Prostate gland (tissue), 2 donors: ENCODE data around the gene BEAN1. TPM values are rescaled to one million over a fixed set of nuclear protein-coding genes. Genes with fewer than 3 reads are reported as not detected.
"Not testable (repeated sequence)": the region's sequence is repeated elsewhere in the genome, so short reads cannot be mapped to it uniquely, and the experiment has no call there.

Experiments used
- DNase-seq: peaks from one replicate; pipeline ENCODE4 v3.0.0-alpha.2; 2019; ENCODE audit warnings: low spot score
- H3K27ac ChIP-seq, 2 donors: fragments of 200-600 bp; sonication (generic); 2 replicates each; pipeline ENCODE4 v1.5.1; 2017 to 2019
- H3K27me3 ChIP-seq: fragments of 200-600 bp; sonication (generic); replicated peaks from 2 replicates; pipeline ENCODE4 v1.5.1; 2019; ENCODE audit not compliant: insufficient read depth
- H3K36me3 ChIP-seq, 2 donors: fragments of 200-600 bp; sonication (generic); 1 replicate in 1 of 2; 2 replicates in 1 of 2; pipeline versions ENCODE4 v1.5.1 to v1.8.1; 2017 to 2019
- H3K4me1 ChIP-seq: fragments of 200-600 bp; sonication (generic); replicated peaks from 2 replicates; pipeline ENCODE4 v1.5.1; 2019
- H3K4me3 ChIP-seq, 2 donors: fragments of 200-600 bp; sonication (generic); 2 replicates each; pipeline ENCODE4 v1.5.1; 2017 to 2019
- H3K9me3 ChIP-seq: fragments of 200-600 bp; sonication (generic); 2 replicates; pipeline ENCODE4 v1.5.1; 2017
- CTCF ChIP-seq, 4 experiments: fragments of 200-600 bp in 2 of 4; fragments of 450-650 bp in 2 of 4; sonication (generic) in 2 of 4; IDR thresholded peaks; 1 replicate in 3 of 4; 2 replicates in 1 of 4; pipeline ENCODE4 v1.5.1; 2016 to 2019; ENCODE audit warnings: antibody characterized with exemption in 4 of 4, mild to moderate bottlenecking in 2 of 4, moderate library complexity in 2 of 4
- POLR2A ChIP-seq: fragments of 450-650 bp; IDR thresholded peaks from one replicate; pipeline ENCODE4 v1.6.1; 2016; ENCODE audit warnings: antibody characterized with exemption, mild to moderate bottlenecking
- POLR2AphosphoS5 ChIP-seq: sonication (generic); formaldehyde crosslinking; IDR thresholded peaks from one replicate; pipeline ENCODE4 v1.6.1; 2017; ENCODE audit warnings: antibody characterized with exemption
- WGBS: methylation state at CpG from one replicate; pipeline ENCODE4 v1.1.5; 2018; 5-methylcytosine and 5-hydroxymethylcytosine counted together
- intact Hi-C: fragments of 100-400 bp; cut with DNase I; formaldehyde crosslinking; loops from one replicate; pipeline ENCODE4 v1.14.2; 2022
- total RNA-seq, 2 donors: library from RNA; depleted of rRNA; stranded (reverse); fragments of >200 nt; gene quantifications; one replicate each; pipeline ENCODE4 v1.1.0, GENCODE V29; 2016

Gene BEAN1
- total RNA-seq, 2 donors from 2014 or later, result 0.14 to 0.51 TPM

DNA sequence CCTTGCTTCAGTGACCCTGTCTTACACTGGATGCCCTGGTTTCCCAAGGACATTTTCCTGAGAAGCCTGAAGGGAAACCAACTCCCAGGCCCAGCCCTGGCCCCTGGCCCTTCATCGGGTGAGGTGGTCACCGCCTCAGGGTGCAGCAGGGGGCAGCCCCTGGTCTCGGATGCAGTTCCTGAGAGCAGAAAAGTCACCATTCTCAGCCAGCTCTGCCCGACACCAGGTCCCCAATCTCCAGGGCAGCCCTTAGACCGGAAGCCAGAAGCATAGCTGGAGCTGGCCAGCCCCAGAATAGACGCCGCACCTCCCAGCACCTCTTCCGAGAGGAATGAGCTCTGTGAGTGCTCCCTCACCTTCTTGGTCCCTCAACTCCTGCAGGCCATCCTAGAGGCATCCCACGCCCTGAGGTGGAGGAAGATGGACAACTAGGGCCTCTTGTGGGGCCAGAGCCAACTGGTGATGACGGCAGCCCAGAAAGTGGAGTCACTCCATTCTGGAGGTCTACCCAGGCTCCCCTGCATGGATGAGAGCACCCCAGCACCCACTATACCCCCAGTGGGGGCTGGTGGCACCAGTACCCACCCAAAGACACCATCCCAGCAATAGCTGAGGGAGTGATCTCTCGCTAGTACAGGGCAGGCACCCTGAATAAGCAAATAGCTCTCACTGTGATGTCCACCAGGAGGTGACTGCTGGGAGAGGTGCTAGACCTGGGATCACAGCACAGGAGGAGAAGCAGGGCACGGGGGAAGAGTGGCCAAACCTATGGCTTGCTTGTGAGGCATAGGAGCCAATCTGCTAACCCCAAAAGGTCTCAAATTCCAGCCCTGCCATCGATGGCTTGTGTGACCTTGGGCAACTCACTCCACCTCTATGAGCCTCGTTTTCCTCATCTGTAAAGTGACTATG, 66.7 kb downstream of the BEAN1 start:
- no peak overlapping the region for H3K27ac ChIP-seq
- no peaks in the 10 kb centered on the region for H3K4me1 ChIP-seq
- H3K36me3 ChIP-seq, result no peaks in the 10 kb centered on the region
- TF ChIP-seq POLR2AphosphoS5 (no peak), POLR2A (no peak)
- no peaks in the 10 kb centered on the region for H3K27me3 ChIP-seq
- intact Hi-C loops, result no loop called here
- H3K9me3 ChIP-seq, result no peaks in the 10 kb centered on the region
- H3K4me3 ChIP-seq, result no peak overlapping the region
- WGBS, result 92% methylated on average over 12 of the region's 14 CpGs
- no peak for DNase-seq

DNA sequence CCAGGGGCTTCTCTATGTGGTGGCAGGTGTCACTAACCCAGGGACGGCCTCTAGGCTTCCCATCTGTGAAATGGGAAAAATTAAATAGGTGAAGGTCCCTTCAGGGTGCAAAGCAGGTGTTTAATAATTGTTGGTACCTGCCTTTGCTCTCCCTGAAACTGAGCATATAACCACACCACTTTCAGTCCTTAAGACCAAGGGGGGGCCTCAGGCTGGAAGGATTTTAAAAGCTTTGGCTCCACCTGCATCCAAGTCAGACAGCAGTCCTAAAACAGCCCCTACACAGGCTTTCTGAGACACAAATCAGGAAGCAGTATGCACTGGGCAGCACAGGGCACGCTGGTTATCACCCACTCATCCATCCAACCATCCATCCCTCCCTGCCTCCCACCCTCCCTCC, 67.8 kb downstream of the BEAN1 start:
- no peaks in the 10 kb centered on the region for H3K36me3 ChIP-seq

GRCh38 chr16:66495440-66495839, 68.3 kb downstream of the BEAN1 start:
- H3K27me3 ChIP-seq, result no peaks in the 10 kb centered on the region
- no peak for DNase-seq
- no peaks in the 10 kb centered on the region for H3K9me3 ChIP-seq
- H3K4me3 ChIP-seq, result no peak overlapping the region
- intact Hi-C loops, result no loop called here
- TF ChIP-seq POLR2A, result no peak
- TF ChIP-seq CTCF (IDR thresholded peaks at IDR 0.05), result no peak
- no peak for TF ChIP-seq POLR2AphosphoS5
- WGBS, result 92% methylated on average over 2 of the region's 2 CpGs
- H3K36me3 ChIP-seq, result no peaks in the 10 kb centered on the region
- no peaks in the 10 kb centered on the region for H3K4me1 ChIP-seq
- H3K27ac ChIP-seq, result no peak overlapping the region

More for the DNA sequence above, 67.8 kb downstream of the BEAN1 start:
- H3K27me3 ChIP-seq, result no peaks in the 10 kb centered on the region
- WGBS, result 94% methylated on average over 2 of the region's 2 CpGs
- H3K4me1 ChIP-seq, result no peaks in the 10 kb centered on the region
- intact Hi-C loops, result no loop called here
- H3K27ac ChIP-seq, result no peak overlapping the region
- DNase-seq, result no peak
- H3K4me3 ChIP-seq, result no peak overlapping the region
- TF ChIP-seq CTCF (IDR thresholded peaks at IDR 0.05) (no peak), POLR2A (no peak)
- no peaks in the 10 kb centered on the region for H3K9me3 ChIP-seq

- H3K9me3 ChIP-seq, H3K27me3 ChIP-seq, H3K36me3 ChIP-seq, DNase-seq, H3K4me3 ChIP-seq, intact Hi-C loops, H3K4me1 ChIP-seq, H3K27ac ChIP-seq: not testable (repeated sequence)
- WGBS, result 97% methylated on average over 10 of the region's 10 CpGs
Observed at GRCh38 chr16:66496226-66496625, 69.1 kb downstream of the BEAN1 start.

DNA sequence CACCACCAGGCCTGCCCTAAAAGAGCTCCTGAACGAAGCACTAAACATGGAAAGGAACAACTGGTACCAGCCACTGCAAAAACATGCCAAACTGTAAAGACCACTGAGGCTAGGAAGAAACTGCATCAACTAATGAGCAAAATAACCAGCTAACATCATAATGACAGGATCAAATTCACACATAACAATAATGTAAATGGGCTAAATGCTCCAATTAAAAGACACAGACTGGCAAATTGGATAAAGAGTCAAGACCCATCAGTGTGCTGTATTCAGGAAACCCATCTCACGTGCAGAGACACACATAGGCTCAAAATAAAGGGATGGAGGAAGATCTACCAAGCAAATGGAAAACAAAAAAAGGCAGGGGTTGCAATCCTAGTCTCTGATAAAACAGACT, 70.8 kb downstream of the BEAN1 start:
- DNase-seq, H3K36me3 ChIP-seq, intact Hi-C loops, H3K27me3 ChIP-seq, H3K9me3 ChIP-seq, H3K4me1 ChIP-seq, H3K4me3 ChIP-seq, H3K27ac ChIP-seq: not testable (repeated sequence)
- WGBS, result 92% methylated on average over 2 of the region's 2 CpGs

GRCh38 chr16:66501563-66501962, 74.5 kb downstream of the BEAN1 start:
- H3K27ac ChIP-seq, result peak overlapping the region in 1 of 2 donors; percentile 61
- 96% methylated on average over 4 of the region's 4 CpGs for WGBS
- intact Hi-C loops, H3K4me3 ChIP-seq, H3K9me3 ChIP-seq, H3K27me3 ChIP-seq, H3K4me1 ChIP-seq, H3K36me3 ChIP-seq, DNase-seq: not testable (repeated sequence)
